Measurements from ENCODE around the gene KRT6B. TPM values are rescaled to one million over a fixed set of nuclear protein-coding genes. Genes with fewer than 3 reads are reported as not detected.

KRT6B gene
- total and polyA plus RNA-seq, 2 of the 8 experiments (the other 6 are each of a cell fraction or from before 2014, with no cell fraction given) = not detected

GRCh38 chr12:52402873-52403540 is 48.9 kb downstream of the KRT6B start:
- Histone ChIP-seq H4K8ac (ENCODE audit: extremely low read depth, insufficient read depth, low read length) (no peak overlapping the region; the same call in 1 of the 2 replicates), H3K23me2 (ENCODE audit: low read depth, low read length) (peaks cover 3% of the 10 kb centered on the region; the same call in 1 of the 2 replicates), H3K4me3 (ENCODE audit: extremely low read depth in 1 of 4, insufficient read depth in 2 of 4, low read depth in 3 of 4, low read length in 4 of 4) (no peak overlapping the region), H4K20me1 (replicated peaks in 1 of 2; ENCODE audit: control insufficient read depth in 1 of 2, insufficient read depth in 2 of 2, low read length in 2 of 2) (no peaks in the 10 kb centered on the region), H3K56ac (replicated peaks; ENCODE audit: insufficient read length, low read depth, low read length) (no peak overlapping the region), H3K9me3 (ENCODE audit: insufficient read depth in 2 of 2, low read depth in 1 of 2, low read length in 1 of 2) (peaks cover 2 to 3% of the 10 kb centered on the region in 2 experiments; a peak in 1 of 4 replicates), H3K4ac (replicated peaks; ENCODE audit: insufficient read length, low read depth, low read length) (no peak overlapping the region), H2AK5ac (ENCODE audit: low read depth, low read length) (no peak overlapping the region), H3K79me2 (ENCODE audit: control insufficient read depth in 1 of 2, insufficient read depth in 2 of 2, low read length in 2 of 2) (no peaks in the 10 kb centered on the region), H3K9ac (replicated peaks in 1 of 4; ENCODE audit: extremely low read depth in 1 of 4, low read depth in 3 of 4, low read length in 3 of 4) (no peak overlapping the region), H3K23ac (ENCODE audit: insufficient read length) (no peak overlapping the region), H2BK12ac (ENCODE audit: low read depth, low read length) (no peak overlapping the region), H2BK20ac (ENCODE audit: low read length) (no peak overlapping the region), H3K4me2 (ENCODE audit: insufficient read depth in 1 of 2, low read depth in 2 of 2, low read length in 2 of 2) (peak overlapping the region in 1 of 2 experiments; percentile 47; a peak in 1 of 4 replicates), H4K91ac (replicated peaks; ENCODE audit: insufficient read length, low read length) (no peak overlapping the region), H3K4me1 (replicated peaks in 1 of 4; ENCODE audit: control insufficient read depth in 3 of 4, insufficient read depth in 4 of 4, low read length in 3 of 4) (peaks cover 0 to 5% (median under 1%) of the 10 kb centered on the region in 4 experiments; a peak in 1 of 7 replicates), H2BK15ac (ENCODE audit: low read length) (no peak overlapping the region), H2BK5ac (ENCODE audit: low read depth, low read length) (no peak overlapping the region), H3K18ac (ENCODE audit: extremely low read depth, low read length) (no peak overlapping the region), H3K14ac (ENCODE audit: insufficient read length) (no peak overlapping the region), H3K27me3 (replicated peaks in 1 of 4; ENCODE audit: control insufficient read depth in 3 of 4, extremely low read depth in 1 of 4, insufficient read depth in 3 of 4, low read length in 3 of 4) (no peaks in the 10 kb centered on the region; a peak in 1 of 7 replicates), H3K79me1 (ENCODE audit: low read depth, low read length) (no peaks in the 10 kb centered on the region), H2BK120ac (replicated peaks; ENCODE audit: low read depth, low read length) (no peak overlapping the region), H2AFZ (ENCODE audit: low read length) (no peak overlapping the region), H3K27ac (ENCODE audit: low read depth, low read length) (no peak overlapping the region), H4K5ac (ENCODE audit: insufficient read length, low read depth, low read length) (no peak overlapping the region), H3K36me3 (ENCODE audit: control insufficient read depth in 2 of 4, insufficient read depth in 4 of 4, low read length in 3 of 4) (no peaks in the 10 kb centered on the region)
- FAIRE-seq (no peak), DNase-seq (ENCODE audit: low read depth in 1 of 2, low spot score in 2 of 2) (no peak)
- ChIA-PET CTCF (ENCODE audit: partially characterized antibody) (interaction anchor here (0.6 to 5.6 kb wide), 14 partner anchors 8 to 475 kb away, joined by 3 to 36 read pairs (median 4); partner anchors contain the start of gene KRT5), POLR2A (ENCODE audit: partially characterized antibody) (no interaction called here)
- 78% methylated on average over 3 of the region's 3 CpGs; no CpG with 5 or more reads in 1 of the 2 experiments for WGBS, 2 experiments (ENCODE audit: extremely low coverage in 1 of 2, insufficient coverage in 1 of 2, insufficient read length in 1 of 2, insufficient replicate concordance in 2 of 2, low coverage in 1 of 2, low lambda C conversion rate in 2 of 2, missing lambda C conversion rate in 1 of 2)
- no peak for TF ChIP-seq KDM1A (IDR thresholded peaks at IDR 0.05; ENCODE audit: borderline replicate concordance, low read length)
- no peak for TF ChIP-seq HDAC2 (IDR thresholded peaks at IDR 0.05; ENCODE audit: borderline replicate concordance in 1 of 2, low read depth in 2 of 2, low read length in 2 of 2)
- peak; percentile 69; the same call in 1 of the 2 replicates for TF ChIP-seq SP1 (IDR thresholded peaks at IDR 0.05; ENCODE audit: low read depth, low read length)
- no peak for TF ChIP-seq RAD21 (IDR thresholded peaks at IDR 0.05 in 1 of 2, conservative IDR thresholded peaks at IDR 0.05 in 1 of 2; ENCODE audit: low read depth in 2 of 2, low read length in 2 of 2)
- TF ChIP-seq EZH2 (IDR thresholded peaks at IDR 0.05; ENCODE audit: low read depth, low read length, severe bottlenecking) = no peak
